ENCODE measurements around the gene CSE1L. TPM values are rescaled to one million over a fixed set of nuclear protein-coding genes. Genes with fewer than 3 reads are reported as not detected.
A peak's percentile ranks its signal among the peaks of the same experiment; 100 is the strongest.

Gene CSE1L
- 244 and 246 TPM in 2 replicates for total RNA-seq (2021)
- long read RNA-seq, transcript CSE1L-201 (25 exons, 3,553 nt) = major isoform, 811 of 987 reads
- long read RNA-seq, partial matches to known transcripts = 119 of 987 reads
- long read RNA-seq, other reads (novel, unspliced or antisense) = 54 of 987 reads

GRCh38 chr20:49046087-49046900, at the start of gene CSE1L:
Gene CSE1L (plus strand): TSS chr20:49046312. CDS start chr20:49058464, 12,152 bp downstream.
- H2AFZ ChIP-seq (ENCODE audit: low read length) = no peak within 1 kb of the TSS

More at GRCh38 chr20:49046087-49046900, at the start of gene CSE1L:
- Histone ChIP-seq H2BK12ac (ENCODE audit: insufficient read length, low read depth, low read length) (no peak within 1 kb of the TSS), H3K27ac (ENCODE audit: insufficient read length, low read depth, low read length) (peak within 1 kb of the TSS; percentile 5), H3K14ac (ENCODE audit: insufficient read depth, low read length) (peak within 1 kb of the TSS; percentile 100), H3K4ac (ENCODE audit: low read depth, low read length) (peak within 1 kb of the TSS; percentile 88; the same call in 1 of the 2 replicates), H3K4me2 (ENCODE audit: insufficient read depth, insufficient read length, low read length) (peak within 1 kb of the TSS; percentile 94), H3K18ac (ENCODE audit: insufficient read length, low read depth, low read length) (peak within 1 kb of the TSS; percentile 97), H4K8ac (replicated peaks; ENCODE audit: insufficient read length, low read depth, low read length) (peak within 1 kb of the TSS; percentile 20), H3T11ph (ENCODE audit: low read length) (no peak within 1 kb of the TSS), H4K5ac (ENCODE audit: insufficient read length, low read depth, low read length) (peak within 1 kb of the TSS; percentile 86), H2BK120ac (ENCODE audit: low read depth, low read length, poor library complexity, severe bottlenecking) (peak within 1 kb of the TSS; percentile 95), H3K4me1 (ENCODE audit: insufficient read depth, low read length) (no peaks in the 10 kb centered on the region; the same call in 1 of the 2 replicates), H2BK15ac (ENCODE audit: low read depth, low read length) (no peak within 1 kb of the TSS), H3K79me2 (ENCODE audit: insufficient read depth, low read length) (peaks cover 42% of the 10 kb centered on the region), H4K91ac (ENCODE audit: insufficient read length, low read depth, low read length) (peak within 1 kb of the TSS; percentile 89), H2BK20ac (ENCODE audit: low read depth, low read length, poor library complexity, severe bottlenecking) (no peak within 1 kb of the TSS), H3K56ac (ENCODE audit: insufficient read length, low read depth, low read length) (no peak within 1 kb of the TSS), H3K9ac (ENCODE audit: extremely low read depth, insufficient read length, low read length) (peak within 1 kb of the TSS; percentile 98), H3K79me1 (ENCODE audit: insufficient read depth, low read depth, low read length, poor library complexity, severe bottlenecking) (no peaks in the 10 kb centered on the region), H3K9me3 (ENCODE audit: control insufficient read depth, low read depth, low read length) (no peaks in the 10 kb centered on the region), H3K23ac (ENCODE audit: insufficient read length, low read depth, low read length) (no peak within 1 kb of the TSS), H4K20me1 (ENCODE audit: control insufficient read depth, insufficient read depth, insufficient read length) (no peaks in the 10 kb centered on the region), H3K23me2 (ENCODE audit: insufficient read length, low read depth, low read length, poor library complexity, severe bottlenecking) (peaks cover 5% of the 10 kb centered on the region), H3K27me3 (ENCODE audit: insufficient read depth, low read length) (no peaks in the 10 kb centered on the region), H2BK5ac (ENCODE audit: insufficient read length, low read length) (no peak within 1 kb of the TSS), H2AK5ac (ENCODE audit: insufficient read length, low read length) (peak within 1 kb of the TSS; percentile 7)
- Mint-ChIP-seq H3K9me3 (no peaks in the 10 kb centered on the region; a peak in 1 of 5 replicates), H3K27me3 (ENCODE audit: low read depth) (peaks cover 2% of the 10 kb centered on the region; the same call in 1 of the 2 replicates), H3K4me3 (peak within 1 kb of the TSS; percentile 92 to 97), H3K27ac (peak within 1 kb of the TSS; percentile 99), H3K4me1 (peaks cover 23 to 27% of the 10 kb centered on the region in 2 experiments), H3K36me3 (ENCODE audit: insufficient read depth in 1 of 3, low read depth in 3 of 3) (peaks cover 30 to 37% (median 32%) of the 10 kb centered on the region in 3 experiments)
- no peak for TF ChIP-seq CTCF (conservative IDR thresholded peaks at IDR 0.05)
- DNase-seq = peak; percentile 94
- WGBS (ENCODE audit: extremely low coverage, insufficient read length, low lambda C conversion rate) = no CpG with 5 or more reads among the region's 80 CpGs

Measured in H9 (cell line).